BLaER1 treated with 17β-estradiol and CSF1 and Interleukin-3, amounts not matched to agents 10 nM and 100 nM (cell line): Measurements from ENCODE around the gene BPIFB2.

ENCODE experiments used
- H3K27ac ChIP-seq, 11 experiments: shearing (Covaris generic); formaldehyde crosslinking; 2 replicates each; pipeline ENCODE4 v1.8.1; 2022
- H3K27me3 ChIP-seq, 11 experiments: shearing (Covaris generic); formaldehyde crosslinking; 2 replicates each; pipeline ENCODE4 v1.8.1; 2022
- H3K36me3 ChIP-seq, 11 experiments: shearing (Covaris generic); formaldehyde crosslinking; 2 replicates each; pipeline ENCODE4 v1.8.1; 2022
- H3K4me1 ChIP-seq, 10 experiments: shearing (Covaris generic); formaldehyde crosslinking; 2 replicates each; pipeline ENCODE4 v1.8.1; 2022
- H3K4me2 ChIP-seq, 11 experiments: shearing (Covaris generic); formaldehyde crosslinking; 2 replicates each; pipeline ENCODE4 v1.8.1; 2022
- H3K4me3 ChIP-seq, 10 experiments: shearing (Covaris generic); formaldehyde crosslinking; 2 replicates each; pipeline ENCODE4 v1.8.1; 2022
- H3K9ac ChIP-seq, 11 experiments: shearing (Covaris generic); formaldehyde crosslinking; 2 replicates each; pipeline ENCODE4 v1.8.1; 2022
- H3K9me3 ChIP-seq, 11 experiments: shearing (Covaris generic); formaldehyde crosslinking; replicated peaks in 1 of 11; 2 replicates each; pipeline ENCODE4 v1.8.1; 2022
- H4K20me1 ChIP-seq, 11 experiments: shearing (Covaris generic); formaldehyde crosslinking; 2 replicates each; pipeline ENCODE4 v1.8.1; 2022
- Cebpa-rat ChIP-seq, 11 experiments: shearing (Covaris generic); IDR thresholded peaks; 2 replicates each; pipeline ENCODE4 v1.8.1; 2022

BPIFB2 gene

GRCh38 chr20:32963176-32963575 is 44.3 kb upstream of the BPIFB2 start:
- no peak overlapping the region for H3K4me3 ChIP-seq
- no peak overlapping the region for H3K27ac ChIP-seq
- H3K9ac ChIP-seq, result no peak overlapping the region
- H3K36me3 ChIP-seq, result no peaks in the 10 kb centered on the region
- no peak for TF ChIP-seq Cebpa-rat (IDR thresholded peaks at IDR 0.05)
- no peaks in the 10 kb centered on the region for H4K20me1 ChIP-seq
- H3K4me1 ChIP-seq, result peaks cover 13 to 49% (median 36%) of the 10 kb centered on the region in 10 experiments
- no peaks in the 10 kb centered on the region for H3K27me3 ChIP-seq
- peak overlapping the region in 6 of 11 experiments; percentile 11 to 50 (median 40); a peak in 9 of 22 replicates for H3K4me2 ChIP-seq
- peaks cover 2 to 7% (median 5%) of the 10 kb centered on the region in 11 experiments; a peak in 21 of 22 replicates for H3K9me3 ChIP-seq

DNA sequence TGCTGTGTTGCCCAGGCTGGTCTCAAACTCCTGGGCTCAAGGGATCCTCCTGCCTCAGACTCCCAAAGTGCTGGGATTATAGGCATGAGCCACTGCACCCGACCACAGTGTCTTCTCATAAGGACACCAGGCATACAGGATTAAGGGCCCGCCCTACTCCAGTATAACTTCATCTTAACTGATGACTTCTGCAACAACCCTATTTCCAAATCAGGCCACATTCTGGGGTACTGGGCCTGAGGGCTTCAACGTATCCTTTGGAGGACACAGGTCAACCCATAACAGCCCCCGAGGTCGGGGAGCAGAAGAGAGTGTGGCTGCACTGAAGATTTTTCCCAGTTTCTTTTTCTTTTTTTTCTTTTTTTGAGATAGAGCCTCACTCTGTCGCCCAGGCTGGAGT is 42.9 kb upstream of the BPIFB2 start:
- Histone ChIP-seq H3K4me3 (no peak overlapping the region), H3K27me3 (no peaks in the 10 kb centered on the region), H3K4me2 (peak overlapping the region in 2 of 11 experiments; percentile 41 to 50; a peak in 3 of 22 replicates), H4K20me1 (no peaks in the 10 kb centered on the region), H3K27ac (no peak overlapping the region), H3K9ac (no peak overlapping the region), H3K4me1 (peaks cover 26 to 63% (median 50%) of the 10 kb centered on the region in 10 experiments), H3K9me3 (no peaks in the 10 kb centered on the region), H3K36me3 (no peaks in the 10 kb centered on the region)
- TF ChIP-seq Cebpa-rat (IDR thresholded peaks at IDR 0.05), result no peak

DNA sequence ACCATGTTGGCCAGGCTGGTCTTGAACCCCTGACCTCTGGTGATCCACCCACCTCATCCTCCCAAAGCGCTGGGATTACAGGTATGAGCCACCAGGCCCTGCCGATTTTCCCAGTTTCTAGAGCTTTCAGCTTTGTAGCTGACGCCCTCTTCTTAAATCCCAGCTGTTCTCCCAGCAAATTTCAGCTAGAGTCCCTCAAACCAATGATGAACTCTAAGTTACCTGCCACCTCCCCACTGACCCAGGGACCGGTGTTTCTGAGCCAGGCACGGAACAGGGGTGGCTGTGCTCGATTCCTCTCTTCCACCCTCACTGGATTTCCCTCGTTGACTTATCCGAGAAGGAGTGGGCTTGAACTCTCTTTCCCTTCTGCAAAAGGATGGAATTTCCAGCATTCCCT is 42.4 kb upstream of the BPIFB2 start:
- no peaks in the 10 kb centered on the region for H3K27me3 ChIP-seq
- H3K9ac ChIP-seq, result no peak overlapping the region
- peaks cover 31 to 68% (median 56%) of the 10 kb centered on the region in 10 experiments for H3K4me1 ChIP-seq
- no peaks in the 10 kb centered on the region for H4K20me1 ChIP-seq
- H3K4me3 ChIP-seq, result no peak overlapping the region
- H3K36me3 ChIP-seq, result no peaks in the 10 kb centered on the region
- no peaks in the 10 kb centered on the region for H3K9me3 ChIP-seq
- no peak for TF ChIP-seq Cebpa-rat (IDR thresholded peaks at IDR 0.05)
- peak overlapping the region in 4 of 11 experiments; percentile 1 to 29 (median 14); a peak in 2 of 22 replicates for H3K4me2 ChIP-seq
- no peak overlapping the region for H3K27ac ChIP-seq

- Histone ChIP-seq H4K20me1 (no peaks in the 10 kb centered on the region), H3K9ac (no peak overlapping the region), H3K4me1 (peaks cover 38 to 75% (median 62%) of the 10 kb centered on the region in 10 experiments), H3K4me3 (no peak overlapping the region), H3K36me3 (no peaks in the 10 kb centered on the region), H3K4me2 (peak overlapping the region in 7 of 11 experiments; percentile 1 to 100 (median 26); a peak in 7 of 22 replicates), H3K27ac (no peak overlapping the region), H3K9me3 (no peaks in the 10 kb centered on the region), H3K27me3 (no peaks in the 10 kb centered on the region)
- TF ChIP-seq Cebpa-rat (IDR thresholded peaks at IDR 0.05), result no peak
Measured at GRCh38 chr20:32965581-32966373, 41.7 kb upstream of the BPIFB2 start.

DNA sequence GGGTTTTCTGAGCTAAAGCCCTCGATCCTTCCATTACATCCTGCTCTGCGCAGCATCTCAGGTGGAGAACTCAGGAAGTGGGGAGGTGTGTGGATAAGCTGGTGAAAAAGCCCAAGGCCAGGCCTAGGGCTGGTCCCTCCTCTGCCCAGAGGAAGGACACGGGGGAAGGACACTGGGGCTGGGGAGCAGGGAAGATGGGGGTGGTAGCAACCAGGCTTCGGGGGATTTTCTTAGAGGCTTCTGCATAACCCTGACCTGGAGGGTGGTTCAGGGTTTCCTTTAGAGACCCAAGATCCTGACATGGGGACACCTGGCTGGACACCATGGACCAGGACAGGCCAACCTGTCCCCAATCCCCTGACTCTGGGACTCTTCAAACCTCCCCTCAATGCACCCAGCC is 41.1 kb upstream of the BPIFB2 start:
- TF ChIP-seq Cebpa-rat (IDR thresholded peaks at IDR 0.05), result no peak
- Histone ChIP-seq H3K9ac (no peak overlapping the region), H4K20me1 (no peaks in the 10 kb centered on the region), H3K9me3 (no peaks in the 10 kb centered on the region), H3K27me3 (no peaks in the 10 kb centered on the region), H3K4me1 (peaks cover 44 to 81% (median 68%) of the 10 kb centered on the region in 10 experiments), H3K36me3 (no peaks in the 10 kb centered on the region), H3K4me2 (peak overlapping the region in 8 of 11 experiments; percentile 94 to 100 (median 96); a peak in 16 of 22 replicates), H3K27ac (no peak overlapping the region), H3K4me3 (no peak overlapping the region)

DNA sequence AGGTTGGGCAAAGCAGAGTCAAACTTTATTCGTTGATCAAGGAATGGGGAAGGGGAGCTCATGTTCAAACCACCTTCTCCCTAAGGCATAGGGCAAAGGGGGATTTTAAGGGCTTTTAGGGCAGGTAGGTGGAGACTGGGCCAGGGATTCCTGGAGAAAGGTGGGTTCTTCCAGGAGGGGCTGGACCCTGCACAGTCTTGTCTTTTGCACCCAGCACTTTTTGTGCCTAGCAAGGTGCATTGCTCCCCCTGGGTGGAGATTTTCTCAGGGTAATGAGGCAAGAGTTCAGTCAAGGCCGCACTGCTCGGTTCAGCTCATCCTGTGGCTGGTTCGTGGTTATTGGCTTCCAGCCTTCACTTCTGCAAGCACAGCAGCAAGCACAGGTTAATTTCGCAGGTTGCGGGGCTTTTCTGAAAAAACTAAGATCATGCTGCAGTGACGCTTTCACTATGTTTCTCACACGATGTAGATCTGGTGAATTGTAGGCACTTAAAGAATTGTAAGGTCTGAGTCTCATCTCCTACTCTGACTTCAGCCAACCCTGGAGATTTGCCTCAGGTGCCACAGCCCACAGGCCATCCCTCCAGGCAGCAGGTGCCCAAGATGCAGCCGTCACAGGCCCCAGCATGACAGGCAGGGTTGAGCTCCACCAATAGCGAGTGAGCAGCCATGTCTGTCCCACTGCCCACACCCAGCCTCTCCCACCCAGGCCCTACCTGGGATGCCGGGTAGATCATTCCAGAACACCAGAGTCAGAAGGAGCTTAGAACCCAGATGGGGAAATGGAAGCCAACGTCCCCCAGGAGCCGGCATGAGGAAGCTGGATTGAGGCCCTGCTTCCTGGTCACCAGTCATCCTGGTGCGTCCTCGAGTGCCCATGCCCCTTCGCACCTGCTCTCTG is 40.4 kb upstream of the BPIFB2 start:
- Histone ChIP-seq H3K4me3 (no peak overlapping the region), H3K4me1 (peaks cover 51 to 89% (median 76%) of the 10 kb centered on the region in 10 experiments), H3K9me3 (no peaks in the 10 kb centered on the region), H3K9ac (no peak overlapping the region), H3K4me2 (peak overlapping the region; percentile 42 to 100 (median 96)), H3K27me3 (no peaks in the 10 kb centered on the region), H3K27ac (no peak overlapping the region), H3K36me3 (no peaks in the 10 kb centered on the region), H4K20me1 (no peaks in the 10 kb centered on the region)
- no peak for TF ChIP-seq Cebpa-rat (IDR thresholded peaks at IDR 0.05)

DNA sequence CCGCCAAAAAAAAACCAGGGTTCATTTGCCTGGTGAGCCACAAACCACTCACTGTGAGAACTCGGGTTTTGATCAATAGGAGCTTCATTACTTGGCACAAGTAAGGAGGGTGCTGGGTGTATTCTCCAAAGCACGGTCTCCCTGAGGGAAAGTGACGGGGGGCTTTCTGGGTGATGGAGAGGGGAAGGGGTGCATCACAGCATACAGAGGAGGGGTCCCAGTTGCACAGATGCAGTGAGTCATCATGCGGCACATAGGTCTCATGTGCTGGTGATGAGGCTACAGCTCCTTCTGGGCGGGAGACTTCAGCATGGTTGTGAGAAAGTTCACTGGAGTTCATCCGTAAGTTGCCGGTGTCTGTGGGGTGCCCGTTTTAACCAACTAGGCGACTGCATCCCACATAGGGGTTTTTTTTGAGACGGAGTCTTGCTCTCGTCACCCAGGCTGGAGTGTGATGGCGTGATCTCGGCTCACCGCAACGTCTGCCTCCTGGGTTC is 39.5 kb upstream of the BPIFB2 start:
- Histone ChIP-seq H3K9me3 (no peaks in the 10 kb centered on the region), H4K20me1 (no peaks in the 10 kb centered on the region), H3K4me3 (no peak overlapping the region), H3K27ac (no peak overlapping the region), H3K9ac (no peak overlapping the region), H3K27me3 (no peaks in the 10 kb centered on the region), H3K36me3 (no peaks in the 10 kb centered on the region), H3K4me2 (peak overlapping the region; percentile 42 to 100 (median 96); a peak in 20 of 22 replicates), H3K4me1 (peaks cover 60 to 96% (median 84%) of the 10 kb centered on the region in 10 experiments)
- TF ChIP-seq Cebpa-rat (IDR thresholded peaks at IDR 0.05), result no peak

DNA sequence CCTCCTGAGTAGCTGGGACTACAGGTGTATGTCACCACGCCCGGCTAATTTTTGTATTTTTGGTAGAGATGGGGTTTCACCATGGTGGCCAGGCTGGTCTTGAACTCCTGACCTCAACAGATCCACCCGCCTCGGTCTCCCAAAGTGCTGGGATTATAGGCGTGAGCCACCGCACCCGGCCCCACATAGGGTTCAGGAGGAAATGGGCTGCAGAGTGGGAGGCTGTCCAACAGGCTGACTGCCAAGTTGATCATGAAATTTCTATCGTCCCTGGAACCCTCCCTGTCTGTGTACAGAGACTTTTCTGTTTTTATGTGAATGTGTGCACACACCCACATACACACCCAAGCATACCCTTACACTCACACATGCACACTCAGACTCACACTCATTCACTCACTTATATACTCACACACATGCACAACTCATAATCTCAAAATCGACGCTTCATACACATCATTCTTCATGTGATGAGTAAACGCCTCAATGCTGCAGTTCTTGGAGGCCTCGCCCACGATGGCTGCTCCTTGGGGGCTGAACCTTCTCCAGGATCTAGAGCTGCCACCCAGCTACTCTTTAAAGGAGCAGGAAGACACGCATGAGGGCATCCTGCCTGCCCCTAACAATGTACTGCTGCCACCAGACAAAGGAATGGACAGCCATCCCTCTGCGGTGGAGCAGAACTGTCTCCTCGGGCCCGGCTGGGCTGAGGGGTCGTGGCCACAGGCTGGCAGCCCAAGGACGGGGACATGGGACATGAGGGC is 38.8 kb upstream of the BPIFB2 start:
- TF ChIP-seq Cebpa-rat (IDR thresholded peaks at IDR 0.05), result no peak
- Histone ChIP-seq H3K36me3 (no peaks in the 10 kb centered on the region), H3K9me3 (no peaks in the 10 kb centered on the region), H3K27me3 (no peaks in the 10 kb centered on the region), H4K20me1 (no peaks in the 10 kb centered on the region), H3K4me1 (peaks cover 67 to 96% (median 86%) of the 10 kb centered on the region in 10 experiments), H3K9ac (peak overlapping the region in 8 of 11 experiments; percentile 6 to 90 (median 66); a peak in 15 of 22 replicates), H3K4me3 (no peak overlapping the region), H3K27ac (peak overlapping the region; percentile 5 to 98 (median 92); a peak in 19 of 22 replicates), H3K4me2 (peak overlapping the region; percentile 91 to 100 (median 96))
